ENCODE data around the gene IFT20. TPM values are rescaled to one million over a fixed set of nuclear protein-coding genes. Genes with fewer than 3 reads are reported as not detected.

IFT20 gene
- total RNA-seq, 1 experiment from 2014 or later: 21.0 TPM

DNA sequence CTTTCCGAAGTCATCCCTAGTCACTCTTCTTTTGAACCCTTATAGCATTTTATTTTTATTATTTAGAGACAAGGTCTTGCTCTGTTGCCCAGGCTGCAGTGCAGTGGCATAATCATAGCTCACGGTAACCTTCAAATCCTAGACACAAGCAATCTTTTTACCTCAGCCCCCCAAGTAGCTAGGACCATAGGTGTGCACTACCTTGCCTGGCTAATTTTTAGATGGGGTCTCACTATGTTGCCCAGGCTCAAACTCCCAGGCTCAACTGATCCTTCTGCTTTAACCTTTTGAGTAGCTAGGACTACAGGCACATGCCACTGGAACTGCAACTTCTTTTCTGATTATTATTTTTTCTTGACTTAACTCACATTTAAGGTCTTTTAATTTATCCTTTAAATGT, 49.3 kb downstream of the IFT20 start:
- TF ChIP-seq, protein P1, sequence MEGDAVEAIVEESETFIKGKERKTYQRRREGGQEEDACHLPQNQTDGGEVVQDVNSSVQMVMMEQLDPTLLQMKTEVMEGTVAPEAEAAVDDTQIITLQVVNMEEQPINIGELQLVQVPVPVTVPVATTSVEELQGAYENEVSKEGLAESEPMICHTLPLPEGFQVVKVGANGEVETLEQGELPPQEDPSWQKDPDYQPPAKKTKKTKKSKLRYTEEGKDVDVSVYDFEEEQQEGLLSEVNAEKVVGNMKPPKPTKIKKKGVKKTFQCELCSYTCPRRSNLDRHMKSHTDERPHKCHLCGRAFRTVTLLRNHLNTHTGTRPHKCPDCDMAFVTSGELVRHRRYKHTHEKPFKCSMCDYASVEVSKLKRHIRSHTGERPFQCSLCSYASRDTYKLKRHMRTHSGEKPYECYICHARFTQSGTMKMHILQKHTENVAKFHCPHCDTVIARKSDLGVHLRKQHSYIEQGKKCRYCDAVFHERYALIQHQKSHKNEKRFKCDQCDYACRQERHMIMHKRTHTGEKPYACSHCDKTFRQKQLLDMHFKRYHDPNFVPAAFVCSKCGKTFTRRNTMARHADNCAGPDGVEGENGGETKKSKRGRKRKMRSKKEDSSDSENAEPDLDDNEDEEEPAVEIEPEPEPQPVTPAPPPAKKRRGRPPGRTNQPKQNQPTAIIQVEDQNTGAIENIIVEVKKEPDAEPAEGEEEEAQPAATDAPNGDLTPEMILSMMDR (conservative IDR thresholded peaks at IDR 0.05): no peak
- H3K14ac ChIP-seq (ENCODE audit: insufficient read depth, low read length): no peak overlapping the region
- Mint-ChIP-seq H3K27ac (no peak overlapping the region), H3K36me3 (ENCODE audit: insufficient read depth in 1 of 3, low read depth in 3 of 3) (no peaks in the 10 kb centered on the region), H3K4me3 (no peak overlapping the region), H3K9me3 (no peaks in the 10 kb centered on the region), H3K27me3 (ENCODE audit: low read depth) (no peaks in the 10 kb centered on the region), H3K4me1 (peaks cover 4 to 6% of the 10 kb centered on the region in 2 experiments; a peak in 3 of 4 replicates)
- H2BK12ac ChIP-seq (ENCODE audit: insufficient read length, low read depth, low read length): no peak overlapping the region
- no peak overlapping the region for H2BK15ac ChIP-seq (ENCODE audit: low read depth, low read length)
- H4K8ac ChIP-seq (replicated peaks; ENCODE audit: insufficient read length, low read depth, low read length): no peak overlapping the region
- no peaks in the 10 kb centered on the region for H4K20me1 ChIP-seq (ENCODE audit: control insufficient read depth, insufficient read depth, insufficient read length)
- H4K91ac ChIP-seq (ENCODE audit: insufficient read length, low read depth, low read length): no peak overlapping the region
- no peak overlapping the region for H3K4ac ChIP-seq (ENCODE audit: low read depth, low read length)
- H3K9ac ChIP-seq (ENCODE audit: extremely low read depth, insufficient read length, low read length): no peak overlapping the region
- no peaks in the 10 kb centered on the region for H3K9me3 ChIP-seq (ENCODE audit: control insufficient read depth, low read depth, low read length)
- H3K79me2 ChIP-seq (ENCODE audit: insufficient read depth, low read length): no peaks in the 10 kb centered on the region
- no peak overlapping the region for H3K4me2 ChIP-seq (ENCODE audit: insufficient read depth, insufficient read length, low read length)
- H2BK5ac ChIP-seq (ENCODE audit: insufficient read length, low read length): no peak overlapping the region
- no peaks in the 10 kb centered on the region for H3K23me2 ChIP-seq (ENCODE audit: insufficient read length, low read depth, low read length, poor library complexity, severe bottlenecking)
- no peak overlapping the region for H3T11ph ChIP-seq (ENCODE audit: low read length)
- H3K56ac ChIP-seq (ENCODE audit: insufficient read length, low read depth, low read length): no peak overlapping the region
- no peak overlapping the region for H2BK120ac ChIP-seq (ENCODE audit: low read depth, low read length, poor library complexity, severe bottlenecking)
- no peaks in the 10 kb centered on the region for H3K4me1 ChIP-seq (ENCODE audit: insufficient read depth, low read length)
- no peak overlapping the region for H2AFZ ChIP-seq (ENCODE audit: low read length)
- H3K18ac ChIP-seq (ENCODE audit: insufficient read length, low read depth, low read length): no peak overlapping the region
- no peak for DNase-seq
- H3K79me1 ChIP-seq (ENCODE audit: insufficient read depth, low read depth, low read length, poor library complexity, severe bottlenecking): no peaks in the 10 kb centered on the region
- no peak overlapping the region for H2BK20ac ChIP-seq (ENCODE audit: low read depth, low read length, poor library complexity, severe bottlenecking)
- WGBS (ENCODE audit: extremely low coverage, insufficient read length, low lambda C conversion rate): no CpG with 5 or more reads among the region's 2 CpGs
- no peak overlapping the region for H3K23ac ChIP-seq (ENCODE audit: insufficient read length, low read depth, low read length)
- H2AK5ac ChIP-seq (ENCODE audit: insufficient read length, low read length): no peak overlapping the region
- H3K27me3 ChIP-seq (ENCODE audit: insufficient read depth, low read length): no peaks in the 10 kb centered on the region
- no peak overlapping the region for H4K5ac ChIP-seq (ENCODE audit: insufficient read length, low read depth, low read length)
- H3K27ac ChIP-seq (ENCODE audit: insufficient read length, low read depth, low read length): no peak overlapping the region
